Measurements from ENCODE around the gene KCNK13.

The KCNK13 gene

DNA sequence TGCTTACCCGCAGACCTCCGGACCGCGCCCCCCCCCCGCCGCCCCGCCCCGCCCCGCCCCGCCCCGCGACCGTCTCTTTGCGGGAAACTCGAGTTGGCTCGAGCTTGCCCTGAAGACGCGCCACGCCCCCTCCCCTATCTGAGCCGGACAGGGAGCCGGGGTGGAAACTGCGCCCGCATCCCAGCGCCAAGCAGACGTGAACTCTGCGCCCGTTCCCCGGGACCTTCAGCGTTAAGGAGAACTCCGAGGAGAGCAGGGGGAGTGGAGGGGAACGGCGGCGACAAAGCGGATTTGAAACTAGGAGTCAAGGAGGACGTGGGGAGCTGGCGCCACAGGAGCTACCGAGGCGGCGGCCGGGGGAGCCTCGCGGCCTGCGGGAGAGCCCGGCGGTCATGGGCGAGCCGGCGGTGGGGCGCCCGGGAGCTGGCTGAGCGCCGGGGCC is at the start of gene KCNK13:
KCNK13 (plus strand) TSS at position 310 of the 442 bp plus-strand sequence. CDS start 212 bp downstream, outside the sequence.
- TF ChIP-seq TAF1 (IDR thresholded peaks at IDR 0.05; ENCODE audit: low read depth): no peak
- TF ChIP-seq, protein P1, sequence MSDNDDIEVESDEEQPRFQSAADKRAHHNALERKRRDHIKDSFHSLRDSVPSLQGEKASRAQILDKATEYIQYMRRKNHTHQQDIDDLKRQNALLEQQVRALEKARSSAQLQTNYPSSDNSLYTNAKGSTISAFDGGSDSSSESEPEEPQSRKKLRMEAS (IDR thresholded peaks at IDR 0.05): no peak
- TF ChIP-seq FOXM1 (IDR thresholded peaks at IDR 0.05; ENCODE audit: borderline replicate concordance, low read depth): no peak
- no peak for TF ChIP-seq CEBPB (IDR thresholded peaks at IDR 0.05)

DNA sequence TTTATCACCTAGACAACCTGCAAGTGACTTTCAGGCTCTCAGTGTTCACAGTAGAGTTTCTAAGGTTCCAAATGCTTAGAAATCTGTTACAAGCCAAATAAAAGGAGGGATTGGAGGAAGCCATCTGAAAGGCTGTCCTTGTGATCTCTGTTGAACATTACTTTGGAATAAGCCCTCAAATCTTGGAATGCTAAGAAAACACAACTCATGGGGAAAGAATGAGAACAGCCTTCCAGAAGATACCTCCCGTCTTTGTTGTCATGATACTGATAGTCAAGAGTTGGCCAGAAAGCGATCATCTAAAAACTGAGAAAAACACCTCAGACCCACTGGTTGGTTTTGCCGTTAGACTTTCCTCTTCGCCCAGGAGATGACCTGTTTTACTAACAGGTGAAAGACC is 44.4 kb upstream of the KCNK13 start:
- TF ChIP-seq RAD21 (IDR thresholded peaks at IDR 0.05; ENCODE audit: low read depth) (no peak), USF1 (IDR thresholded peaks at IDR 0.05) (no peak), EP300 (IDR thresholded peaks at IDR 0.05; ENCODE audit: borderline replicate concordance) (no peak), YY1 (IDR thresholded peaks at IDR 0.05; ENCODE audit: low read depth) (no peak), ZBTB7A (IDR thresholded peaks at IDR 0.05; ENCODE audit: low read depth) (no peak), CEBPB (IDR thresholded peaks at IDR 0.05) (no peak), TAF1 (IDR thresholded peaks at IDR 0.05; ENCODE audit: low read depth) (no peak), FOXM1 (IDR thresholded peaks at IDR 0.05; ENCODE audit: borderline replicate concordance, low read depth) (no peak), CREB1 (IDR thresholded peaks at IDR 0.05; ENCODE audit: low read depth) (no peak)
- TF ChIP-seq, protein P2, sequence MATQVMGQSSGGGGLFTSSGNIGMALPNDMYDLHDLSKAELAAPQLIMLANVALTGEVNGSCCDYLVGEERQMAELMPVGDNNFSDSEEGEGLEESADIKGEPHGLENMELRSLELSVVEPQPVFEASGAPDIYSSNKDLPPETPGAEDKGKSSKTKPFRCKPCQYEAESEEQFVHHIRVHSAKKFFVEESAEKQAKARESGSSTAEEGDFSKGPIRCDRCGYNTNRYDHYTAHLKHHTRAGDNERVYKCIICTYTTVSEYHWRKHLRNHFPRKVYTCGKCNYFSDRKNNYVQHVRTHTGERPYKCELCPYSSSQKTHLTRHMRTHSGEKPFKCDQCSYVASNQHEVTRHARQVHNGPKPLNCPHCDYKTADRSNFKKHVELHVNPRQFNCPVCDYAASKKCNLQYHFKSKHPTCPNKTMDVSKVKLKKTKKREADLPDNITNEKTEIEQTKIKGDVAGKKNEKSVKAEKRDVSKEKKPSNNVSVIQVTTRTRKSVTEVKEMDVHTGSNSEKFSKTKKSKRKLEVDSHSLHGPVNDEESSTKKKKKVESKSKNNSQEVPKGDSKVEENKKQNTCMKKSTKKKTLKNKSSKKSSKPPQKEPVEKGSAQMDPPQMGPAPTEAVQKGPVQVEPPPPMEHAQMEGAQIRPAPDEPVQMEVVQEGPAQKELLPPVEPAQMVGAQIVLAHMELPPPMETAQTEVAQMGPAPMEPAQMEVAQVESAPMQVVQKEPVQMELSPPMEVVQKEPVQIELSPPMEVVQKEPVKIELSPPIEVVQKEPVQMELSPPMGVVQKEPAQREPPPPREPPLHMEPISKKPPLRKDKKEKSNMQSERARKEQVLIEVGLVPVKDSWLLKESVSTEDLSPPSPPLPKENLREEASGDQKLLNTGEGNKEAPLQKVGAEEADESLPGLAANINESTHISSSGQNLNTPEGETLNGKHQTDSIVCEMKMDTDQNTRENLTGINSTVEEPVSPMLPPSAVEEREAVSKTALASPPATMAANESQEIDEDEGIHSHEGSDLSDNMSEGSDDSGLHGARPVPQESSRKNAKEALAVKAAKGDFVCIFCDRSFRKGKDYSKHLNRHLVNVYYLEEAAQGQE (IDR thresholded peaks at IDR 0.05; ENCODE audit: low read depth): no peak

GRCh38 chr14:90019824-90020523 is 41.8 kb upstream of the KCNK13 start:
- TF ChIP-seq NFIC (IDR thresholded peaks at IDR 0.05): no peak
- TF ChIP-seq CEBPB (IDR thresholded peaks at IDR 0.05): no peak
- TF ChIP-seq YY1 (IDR thresholded peaks at IDR 0.05; ENCODE audit: low read depth): no peak
- TF ChIP-seq USF1 (IDR thresholded peaks at IDR 0.05): no peak
- TF ChIP-seq, protein P1 (IDR thresholded peaks at IDR 0.05): no peak
- TF ChIP-seq TEAD4 (IDR thresholded peaks at IDR 0.05): no peak

DNA sequence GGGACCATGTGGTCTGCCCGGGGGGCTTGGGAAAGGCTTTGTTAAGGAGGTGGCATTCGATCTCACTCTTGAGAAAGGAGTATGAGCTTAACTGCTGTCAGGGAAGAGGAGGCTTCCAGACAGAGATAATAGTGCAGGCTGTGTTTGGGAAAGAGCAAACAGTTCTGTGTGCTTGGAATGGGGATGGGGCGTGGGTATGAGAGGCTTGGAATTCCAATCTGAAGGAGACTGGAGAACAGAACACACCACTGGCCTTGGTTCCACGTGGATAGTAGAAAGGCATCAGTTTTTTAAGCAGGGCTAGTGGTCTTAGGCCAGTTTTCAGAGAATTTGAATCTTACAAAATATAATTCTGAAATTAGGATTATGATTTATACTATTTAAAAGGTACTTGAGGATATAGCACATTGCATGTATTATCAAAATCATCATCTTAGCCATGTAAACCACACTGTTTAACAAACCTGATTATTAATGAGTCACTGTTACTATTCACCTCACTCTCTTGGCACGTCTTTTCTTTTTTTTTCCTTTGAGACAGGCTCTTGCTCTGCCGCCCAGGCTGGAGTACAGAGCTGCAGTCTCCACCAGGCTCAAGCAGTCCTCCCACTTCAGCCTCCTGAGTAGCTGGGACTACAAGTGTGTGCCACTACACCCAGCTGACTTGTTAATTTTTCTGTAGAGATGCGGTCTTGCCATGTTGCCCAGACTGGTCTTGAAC is 38.5 kb upstream of the KCNK13 start:
- TF ChIP-seq NFIC (IDR thresholded peaks at IDR 0.05) (no peak), TEAD4 (IDR thresholded peaks at IDR 0.05) (no peak), TAF1 (IDR thresholded peaks at IDR 0.05; ENCODE audit: low read depth) (no peak), CEBPB (IDR thresholded peaks at IDR 0.05) (no peak), FOXM1 (IDR thresholded peaks at IDR 0.05; ENCODE audit: borderline replicate concordance, low read depth) (no peak), TCF12 (IDR thresholded peaks at IDR 0.05; ENCODE audit: low read depth) (no peak), ZBTB7A (IDR thresholded peaks at IDR 0.05; ENCODE audit: low read depth) (no peak), USF1 (IDR thresholded peaks at IDR 0.05) (no peak), YY1 (IDR thresholded peaks at IDR 0.05; ENCODE audit: low read depth) (no peak), RAD21 (IDR thresholded peaks at IDR 0.05; ENCODE audit: low read depth) (no peak), EGR1 (IDR thresholded peaks at IDR 0.05) (no peak), EP300 (IDR thresholded peaks at IDR 0.05; ENCODE audit: borderline replicate concordance) (no peak), CREB1 (IDR thresholded peaks at IDR 0.05; ENCODE audit: low read depth) (no peak)
- TF ChIP-seq, protein P2 (IDR thresholded peaks at IDR 0.05; ENCODE audit: low read depth): no peak
- TF ChIP-seq, protein P1 (IDR thresholded peaks at IDR 0.05): no peak

GRCh38 chr14:90024910-90025309 is 36.9 kb upstream of the KCNK13 start:
- TF ChIP-seq, protein P1 (IDR thresholded peaks at IDR 0.05): no peak
- TF ChIP-seq USF1 (IDR thresholded peaks at IDR 0.05): no peak
- TF ChIP-seq EP300 (IDR thresholded peaks at IDR 0.05; ENCODE audit: borderline replicate concordance): no peak
- no peak for TF ChIP-seq TEAD4 (IDR thresholded peaks at IDR 0.05)
- TF ChIP-seq EGR1 (IDR thresholded peaks at IDR 0.05): no peak
- TF ChIP-seq RAD21 (IDR thresholded peaks at IDR 0.05; ENCODE audit: low read depth): no peak
- TF ChIP-seq TAF1 (IDR thresholded peaks at IDR 0.05; ENCODE audit: low read depth): no peak
- TF ChIP-seq FOXM1 (IDR thresholded peaks at IDR 0.05; ENCODE audit: borderline replicate concordance, low read depth): no peak
- TF ChIP-seq ZBTB7A (IDR thresholded peaks at IDR 0.05; ENCODE audit: low read depth): no peak
- TF ChIP-seq YY1 (IDR thresholded peaks at IDR 0.05; ENCODE audit: low read depth): no peak
- TF ChIP-seq, protein P2 (IDR thresholded peaks at IDR 0.05; ENCODE audit: low read depth): no peak
